Activated gamma-delta T cell (primary cell): ENCODE data around the gene TIMELESS.
"Not testable (repeated sequence)": the region's sequence is repeated elsewhere in the genome, so short reads cannot be mapped to it uniquely, and the experiment has no call there.

Source experiments
- DNase-seq: peaks from one replicate; lab custom pipeline; 2025; lab: John Stamatoyannopoulos, UW

Gene TIMELESS

DNA sequence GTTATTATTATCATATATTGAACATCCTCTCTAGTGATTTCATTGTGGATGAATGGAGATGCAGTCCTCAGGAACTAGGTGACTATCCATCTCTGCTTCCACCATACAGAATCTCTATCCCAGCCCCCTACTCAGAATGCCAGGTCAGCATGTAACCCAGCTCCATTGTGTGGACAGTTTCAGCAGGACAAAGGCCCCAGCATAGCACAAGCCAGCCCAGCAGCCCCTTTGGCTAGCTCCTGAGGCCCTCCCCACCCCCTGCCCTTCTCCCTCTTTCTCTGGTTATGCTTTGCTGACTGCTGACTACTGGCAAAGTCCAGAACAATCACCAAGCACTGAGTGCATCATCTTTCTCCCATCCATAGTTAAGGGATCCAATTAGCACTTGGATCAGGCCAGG lies 13.3 kb upstream of the TIMELESS start:
- DNase-seq: no peak

DNA sequence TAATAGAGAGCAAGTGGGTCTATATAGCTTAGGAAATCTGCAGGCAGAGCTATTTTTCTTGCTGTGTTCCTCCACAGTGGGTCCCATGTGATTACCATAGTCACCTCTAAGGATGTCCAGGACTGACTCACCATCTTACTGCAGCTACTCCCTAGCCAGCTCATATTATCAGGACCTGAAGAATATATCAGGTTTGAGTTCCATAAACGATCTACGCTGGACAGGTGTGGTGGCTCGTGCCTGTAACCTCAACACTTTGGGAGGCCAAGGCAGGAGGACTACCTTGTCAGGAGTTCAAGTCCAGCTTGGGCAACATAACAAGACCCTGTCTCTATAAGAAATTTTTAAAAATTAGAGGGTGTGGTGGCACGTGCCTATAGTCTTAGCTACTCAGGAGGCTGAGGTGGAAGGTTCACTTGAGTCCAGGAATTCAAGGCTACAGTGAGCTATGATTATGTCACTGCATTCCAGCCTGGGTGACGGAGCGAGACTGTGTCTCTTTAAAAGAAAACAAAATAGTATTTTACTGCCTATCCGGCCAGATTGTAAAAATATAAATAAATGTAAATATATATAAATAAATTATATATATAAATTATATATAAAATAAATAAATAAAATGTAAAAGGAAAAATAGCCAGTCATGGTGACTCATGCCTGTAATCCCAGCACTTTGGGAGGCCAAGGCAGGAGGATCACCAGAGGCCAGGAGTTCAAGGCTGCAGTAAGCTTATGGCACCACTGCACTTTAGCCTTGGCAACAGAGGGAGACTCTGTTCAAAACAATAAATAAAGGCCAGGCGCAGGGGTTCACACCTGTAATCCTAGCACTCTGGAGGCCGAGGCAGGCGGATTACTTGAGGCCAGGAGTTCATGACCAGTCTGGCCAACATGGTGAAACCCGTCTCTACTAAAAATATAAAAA lies 12.3 kb upstream of the TIMELESS start:
- DNase-seq: no peak

DNA sequence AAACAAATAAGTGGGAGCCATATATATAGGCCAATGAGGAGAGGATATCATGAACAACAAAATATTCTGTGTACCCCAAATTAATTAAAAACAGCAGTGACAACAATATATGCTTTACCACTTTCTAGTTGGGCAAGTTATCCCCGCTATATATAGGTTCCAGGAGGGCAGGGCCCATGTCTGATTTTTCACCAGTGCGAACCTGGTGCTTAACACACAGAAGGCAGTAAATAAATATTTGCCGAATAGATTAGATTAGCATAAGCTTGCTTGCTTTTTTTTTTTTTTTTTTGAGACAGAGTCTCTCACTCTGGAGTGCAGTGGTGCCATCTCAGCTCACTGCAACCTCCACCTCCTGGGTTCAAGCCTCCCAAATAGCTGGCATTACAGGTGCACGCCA lies 8.6 kb upstream of the TIMELESS start:
- no peak for DNase-seq

DNA sequence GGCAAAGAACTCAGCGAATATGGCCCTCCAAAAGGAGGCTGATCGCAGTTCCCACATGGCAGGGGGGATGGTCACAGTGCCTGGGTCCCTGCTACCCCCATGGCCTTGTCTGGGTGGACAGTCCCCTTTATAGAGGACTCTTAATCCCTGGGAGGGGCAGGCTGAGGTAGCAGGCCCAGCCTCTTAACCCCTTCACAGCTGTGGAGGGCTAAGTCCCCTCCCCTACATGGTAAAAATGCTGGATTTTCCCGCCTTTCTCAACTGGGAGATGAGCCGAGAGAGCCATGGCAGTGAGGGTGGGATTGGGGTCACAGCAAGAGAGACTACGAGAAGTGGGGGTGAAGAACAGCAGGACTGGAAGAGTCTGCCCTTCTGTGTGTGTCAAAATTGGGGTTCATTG lies 5.3 kb upstream of the TIMELESS start, which contains the start of gene MIP:
Gene MIP, minus strand, starts transcription at position 101 of the 400 bp plus-strand sequence. Its CDS starts 44 bp downstream, at position 57.
- no peak for DNase-seq

DNA sequence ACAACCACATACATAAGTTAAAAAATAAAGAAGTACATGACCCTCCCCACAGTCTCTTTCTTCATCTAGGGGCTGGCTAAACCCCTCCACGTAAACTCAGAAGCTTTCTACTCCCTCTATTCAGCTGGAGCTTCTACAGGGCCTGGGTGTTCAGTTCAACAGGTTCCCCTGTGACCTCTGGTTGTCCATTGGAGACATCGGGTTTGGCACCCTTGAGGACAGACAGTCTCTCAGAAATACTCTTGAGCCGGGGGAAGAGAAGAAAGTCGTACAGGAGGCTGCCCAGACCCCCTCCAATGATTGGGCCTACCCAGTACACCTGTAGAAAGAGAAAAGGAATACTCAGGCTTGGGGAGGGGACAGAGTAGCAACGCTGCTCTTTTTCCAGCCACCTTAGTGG lies 1.9 kb upstream of the TIMELESS start:
- DNase-seq: no peak

DNA sequence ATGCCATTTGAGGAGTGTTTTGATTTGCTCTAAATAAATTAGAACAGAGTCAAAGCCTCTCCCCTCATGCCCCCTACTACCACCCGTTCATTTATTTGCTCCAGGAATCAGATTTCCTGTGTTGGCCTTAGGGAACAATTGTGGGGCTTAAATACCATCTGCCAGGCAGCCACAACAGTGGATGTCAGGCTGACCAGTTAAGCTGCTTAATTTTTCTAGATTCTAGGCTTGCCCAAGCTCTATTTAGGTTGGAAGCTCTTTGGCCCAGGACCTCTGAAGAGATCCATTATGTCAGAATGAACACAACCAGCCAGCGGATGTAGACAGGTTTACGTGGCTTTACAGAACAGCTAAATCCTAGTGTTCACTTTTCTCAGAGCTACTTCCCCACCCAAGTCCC lies 1.0 kb upstream of the TIMELESS start:
- no peak for DNase-seq

DNA sequence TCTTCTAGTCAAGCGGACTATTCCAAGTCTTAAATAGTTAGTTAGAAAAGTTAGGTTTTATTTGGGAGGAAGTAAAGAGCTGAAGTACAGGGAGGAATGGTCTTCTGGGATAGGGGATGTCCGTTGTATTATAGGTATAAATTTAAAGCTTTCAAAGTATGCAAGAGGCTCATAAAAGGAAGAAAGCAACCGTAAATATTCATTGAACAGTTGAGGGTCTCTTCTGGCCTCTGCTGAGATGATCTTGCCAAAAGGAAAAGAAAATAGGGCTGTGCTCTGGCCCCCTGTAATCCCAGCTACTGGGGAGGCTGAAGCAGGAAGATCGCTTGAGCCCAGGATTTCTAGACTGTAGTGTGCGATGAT lies 377 bp upstream of the TIMELESS start:
- no peak for DNase-seq

DNA sequence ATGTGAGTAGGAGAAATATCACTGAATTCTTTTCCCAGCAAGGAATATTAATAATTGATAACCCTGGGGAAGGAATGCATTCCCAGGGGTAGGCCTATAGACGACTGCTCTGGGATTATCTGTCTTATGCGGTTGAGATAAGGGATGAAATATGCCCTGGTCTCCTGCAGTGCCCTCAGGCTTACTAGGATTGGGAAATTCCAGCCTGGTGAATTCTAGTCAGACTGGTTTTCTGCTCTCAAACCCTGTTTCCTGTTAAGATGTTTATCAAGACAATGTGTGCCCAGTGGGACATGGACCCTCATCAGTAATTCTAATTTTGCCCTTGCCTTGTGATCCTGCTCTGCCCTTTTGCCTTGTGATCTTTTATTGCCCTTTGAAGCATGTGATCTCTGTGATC lies 6.0 kb downstream of the TIMELESS start:
- DNase-seq: not testable (repeated sequence)

DNA sequence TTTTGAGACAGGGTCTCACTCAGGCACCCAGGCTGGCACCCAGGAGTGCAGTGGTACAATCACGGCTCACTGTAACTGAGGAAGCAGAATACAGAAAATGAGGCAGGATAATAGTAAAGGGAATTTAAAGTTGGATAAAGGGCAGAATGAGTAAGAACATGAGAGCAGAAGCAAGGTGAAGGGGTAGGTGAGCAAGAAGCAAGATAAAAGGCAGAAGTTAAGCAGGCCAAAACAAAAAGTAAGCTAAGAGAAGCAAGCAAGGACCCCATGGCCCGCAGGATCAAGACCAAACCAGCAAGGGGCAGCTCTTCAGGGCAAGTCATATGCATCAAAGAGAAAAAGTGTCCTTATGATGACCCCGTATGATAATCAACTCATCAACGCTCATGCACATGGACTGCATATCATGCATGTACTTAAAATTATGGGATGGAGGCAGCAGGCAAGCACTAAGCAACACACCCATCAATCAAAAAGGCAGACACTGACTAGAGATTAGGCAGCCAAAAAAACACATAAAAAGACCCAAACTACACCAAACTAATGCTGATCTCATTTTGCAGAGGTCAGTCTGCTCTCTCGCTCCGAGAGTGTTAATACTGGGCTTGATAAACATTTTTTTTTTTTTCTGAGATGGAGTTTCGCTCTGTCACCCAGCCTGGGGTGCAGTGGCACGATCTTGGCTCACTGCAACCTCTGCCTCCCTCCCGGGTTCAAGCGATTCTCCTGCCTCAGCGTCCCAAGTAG lies 11.6 kb downstream of the TIMELESS start:
- no peak for DNase-seq

DNA sequence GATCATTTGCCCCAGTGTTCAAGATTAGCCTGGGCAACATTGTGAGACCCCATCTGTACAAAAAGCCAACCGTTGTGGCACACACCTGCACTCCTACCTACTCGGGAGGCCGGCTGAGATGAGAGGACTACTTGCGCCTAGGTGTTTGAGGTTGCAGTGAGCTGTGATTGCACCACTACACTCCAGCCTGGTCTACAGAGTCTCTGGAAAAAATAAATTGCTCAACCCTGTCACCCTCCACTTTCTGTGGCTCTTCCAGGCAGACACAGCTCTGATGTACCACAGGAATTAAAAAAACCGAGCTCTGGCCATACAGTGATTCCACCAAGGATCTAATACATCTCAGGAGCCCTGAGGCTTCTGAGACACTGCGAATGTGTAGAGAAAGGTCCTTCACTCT lies 14.4 kb downstream of the TIMELESS start:
- DNase-seq: no peak

DNA sequence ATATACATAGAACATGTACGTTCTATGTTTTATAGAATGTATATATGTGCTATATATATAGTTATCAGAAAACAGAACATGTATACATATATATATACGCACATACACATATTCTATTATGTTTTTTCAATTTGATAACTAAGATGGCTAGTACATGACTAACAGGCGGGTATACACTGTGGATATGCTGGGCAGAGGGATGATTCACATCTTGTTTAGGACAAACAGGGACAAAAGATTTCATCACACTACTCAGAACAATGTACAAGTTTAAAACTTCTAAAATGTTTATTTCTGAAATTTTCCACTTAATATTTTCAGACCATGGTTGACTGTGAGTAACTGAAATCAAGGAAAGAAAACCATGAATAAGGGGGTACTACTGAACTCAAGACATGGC lies 17.4 kb downstream of the TIMELESS start:
- DNase-seq: no peak

DNA sequence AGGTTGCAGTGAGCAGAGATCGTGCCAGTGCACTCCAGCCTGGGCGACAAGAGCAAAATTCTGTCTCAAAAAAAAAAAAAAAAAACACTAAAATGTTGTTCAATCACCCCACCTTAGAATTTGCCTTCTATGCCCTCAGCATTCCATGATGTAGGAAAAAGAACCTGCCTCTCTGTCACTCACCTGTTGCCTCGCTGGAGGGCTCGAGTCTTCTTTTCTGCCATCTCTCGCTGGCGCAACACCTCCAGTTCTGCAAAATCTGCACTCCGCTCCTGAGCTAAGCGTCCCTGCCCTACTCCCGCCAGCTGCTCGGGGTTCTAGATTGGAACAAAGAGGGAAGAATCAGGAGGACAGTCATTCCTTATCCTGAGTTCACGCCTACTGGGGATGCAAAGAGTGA lies 17.9 kb downstream of the TIMELESS start:
- DNase-seq: no peak

DNA sequence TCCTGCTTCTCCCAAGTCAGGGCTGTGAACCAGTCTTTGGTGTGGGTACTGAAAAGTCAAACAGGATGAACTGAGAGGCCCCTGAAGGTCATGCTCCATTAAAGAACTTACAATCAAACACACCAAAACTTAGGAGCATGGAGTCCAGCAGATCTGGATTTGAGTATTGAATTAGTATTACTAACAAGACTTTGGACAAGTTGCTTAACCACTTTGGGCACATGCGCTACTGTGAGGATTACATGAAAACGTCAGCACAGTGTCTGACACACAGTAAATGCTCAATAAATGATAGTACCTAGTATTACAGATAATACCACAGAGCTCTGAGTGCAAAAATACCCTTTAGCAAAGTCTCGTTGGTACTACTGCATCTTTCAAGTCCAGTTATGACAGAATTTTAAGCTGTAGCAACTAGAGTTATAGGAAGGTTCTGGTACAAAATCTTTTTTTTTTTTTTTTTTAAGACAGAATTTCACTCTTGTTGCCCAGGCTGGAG lies 23.2 kb downstream of the TIMELESS start:
- no peak for DNase-seq

DNA sequence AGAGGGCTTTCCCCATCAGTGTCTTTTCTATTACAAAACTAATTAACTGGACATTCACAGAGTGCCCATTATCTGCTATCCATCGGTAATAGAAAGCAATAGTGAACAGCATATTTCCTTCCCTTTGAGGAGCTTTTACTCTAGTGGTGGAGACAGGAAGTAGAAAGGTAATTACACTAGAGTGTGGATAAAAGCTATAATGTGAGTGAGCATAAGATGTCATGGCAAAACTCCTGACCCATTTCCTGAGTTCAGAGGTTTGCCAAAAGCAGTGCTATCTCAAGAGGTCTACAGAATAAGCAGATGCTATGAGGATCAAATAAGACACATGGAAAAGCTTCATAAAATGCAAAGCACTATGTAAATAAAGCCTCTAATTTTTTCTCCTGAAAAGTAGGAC lies 24.0 kb downstream of the TIMELESS start:
- DNase-seq: no peak

DNA sequence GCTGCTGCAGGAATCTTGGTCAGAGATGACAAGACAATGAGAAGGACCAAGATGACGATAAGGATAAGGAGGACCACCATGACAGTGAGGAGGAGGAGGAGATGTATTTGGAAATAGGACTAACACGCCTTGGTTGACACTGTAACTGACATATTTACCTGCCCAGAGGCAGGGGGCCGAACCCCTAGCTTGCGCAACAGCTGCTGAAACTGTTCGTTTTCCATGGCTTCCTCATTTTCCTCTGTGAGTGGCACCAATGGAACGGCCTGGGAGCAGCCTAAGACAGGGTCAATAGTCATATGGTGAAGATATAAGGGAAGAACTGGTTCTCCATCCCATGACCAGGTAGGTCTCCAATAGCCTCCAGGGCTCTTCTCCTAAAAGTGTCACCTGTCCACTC lies 28.8 kb downstream of the TIMELESS start:
- DNase-seq: no peak

DNA sequence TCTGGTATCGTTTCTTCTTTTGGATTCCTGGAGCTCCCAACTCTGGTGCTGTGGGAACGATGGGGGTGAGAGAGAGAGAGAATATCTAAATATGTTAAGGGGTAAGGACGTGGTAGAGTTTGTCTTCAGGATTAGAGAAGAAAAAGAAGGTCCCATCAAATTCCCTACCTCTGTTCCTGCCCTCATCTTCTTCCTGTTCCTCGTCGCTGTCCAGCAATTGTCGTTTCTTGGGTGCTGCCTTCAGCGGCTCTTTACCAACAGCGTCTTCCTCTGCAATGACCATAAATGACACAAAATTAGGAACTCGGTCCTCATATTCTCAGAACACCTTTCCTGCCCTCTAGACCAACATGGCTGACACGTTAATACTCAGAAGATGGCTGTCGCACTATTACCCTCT lies 31.5 kb downstream of the TIMELESS start:
- DNase-seq: no peak

DNA sequence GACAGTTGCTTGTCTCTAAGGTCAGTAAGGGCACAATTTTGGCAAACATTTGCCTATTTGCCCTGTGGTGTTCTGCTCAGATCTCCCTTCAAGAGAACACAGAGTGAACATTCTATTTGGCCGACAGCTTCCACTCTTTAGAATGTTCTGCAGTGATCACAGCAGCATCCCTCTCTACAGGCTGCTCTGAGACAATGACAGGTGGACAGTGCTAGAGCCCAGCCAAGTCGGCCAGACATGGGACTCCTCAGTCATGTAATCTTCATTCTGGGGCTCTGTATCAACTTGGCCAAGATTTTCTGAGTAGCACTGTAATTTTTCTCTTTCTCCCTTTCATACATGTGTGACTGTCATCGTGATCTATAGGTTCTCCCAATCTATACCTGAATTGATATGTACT lies 34.8 kb downstream of the TIMELESS start:
- no peak for DNase-seq

DNA sequence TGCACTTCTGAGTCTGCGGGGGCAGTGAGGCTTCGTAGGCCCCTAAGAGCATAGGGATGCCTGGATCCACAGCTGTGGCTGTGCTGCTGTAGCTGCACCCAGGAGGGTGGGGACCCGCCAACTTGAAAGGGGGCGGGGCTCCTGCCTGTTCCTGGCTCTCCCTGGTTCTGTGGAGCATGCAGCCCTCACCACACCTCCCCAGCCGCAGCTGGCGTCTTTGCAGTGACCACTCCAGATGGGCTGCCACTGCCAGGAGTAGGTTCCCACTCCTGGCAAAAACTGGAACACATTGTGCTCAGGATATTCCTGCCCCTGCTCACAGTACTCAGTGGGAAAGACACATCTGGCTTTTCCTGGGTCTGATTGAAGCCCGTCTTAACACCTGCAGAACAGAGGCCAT lies 35.8 kb downstream of the TIMELESS start:
- DNase-seq: no peak

DNA sequence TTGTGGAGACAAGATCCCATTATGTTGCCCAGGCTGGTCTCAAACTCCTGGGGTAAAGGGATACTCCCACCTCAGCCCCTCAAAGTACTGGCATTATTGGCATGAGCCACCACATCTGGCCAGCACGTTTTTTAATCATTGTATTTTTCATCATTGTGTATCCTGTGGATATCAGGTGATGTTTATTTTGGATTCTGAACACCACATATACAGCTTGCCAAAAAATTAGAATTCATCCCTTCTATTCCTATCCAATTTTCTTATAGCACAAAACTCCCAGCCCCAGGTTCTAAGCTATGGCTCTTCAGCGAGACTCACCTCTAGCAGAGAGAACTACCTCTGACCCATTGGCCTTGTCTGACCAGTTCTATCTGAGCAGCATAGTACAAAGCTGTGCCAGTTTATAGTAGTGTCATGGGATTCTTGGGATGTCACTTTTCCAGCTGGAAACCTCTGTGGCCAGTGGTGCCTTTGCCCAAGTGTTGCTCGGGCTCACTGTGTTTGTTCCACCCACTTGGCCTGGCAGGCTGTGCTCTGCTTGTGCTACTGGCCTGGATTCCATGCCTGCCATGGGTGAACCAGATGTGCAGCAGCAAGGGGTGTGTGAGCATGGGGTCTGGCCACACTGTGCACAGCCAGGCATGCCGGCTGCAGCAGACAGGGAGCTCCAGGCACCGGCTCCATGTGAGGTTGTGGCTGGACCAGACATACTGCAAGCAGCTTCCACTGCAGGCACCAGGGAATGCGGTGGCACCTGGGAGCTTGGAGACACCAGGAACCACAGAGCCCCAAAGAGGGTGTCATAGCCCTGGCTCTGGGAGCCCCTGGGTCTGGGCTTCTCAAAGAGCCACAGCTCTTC lies 37.2 kb downstream of the TIMELESS start:
- DNase-seq: no peak

DNA sequence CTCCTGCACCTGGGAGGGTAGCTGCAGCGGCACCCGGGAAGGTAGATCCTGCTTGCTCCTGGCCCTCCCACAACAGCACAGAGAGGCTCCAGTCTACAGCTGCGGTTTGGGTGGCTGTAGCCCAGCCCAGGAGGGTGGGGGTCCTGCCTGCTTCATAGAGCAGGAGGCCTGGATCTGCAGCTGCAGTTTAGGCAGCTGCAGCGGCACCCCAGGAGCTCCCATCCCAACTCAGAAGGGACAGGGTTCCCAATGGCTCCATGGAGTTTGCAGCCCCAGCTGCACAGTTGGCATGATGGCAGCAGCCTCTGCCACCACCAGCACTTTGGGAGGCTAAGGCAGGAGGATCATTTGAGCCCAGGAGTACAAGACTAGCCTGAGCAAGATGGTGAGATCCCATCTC lies 38.5 kb downstream of the TIMELESS start:
- no peak for DNase-seq

DNA sequence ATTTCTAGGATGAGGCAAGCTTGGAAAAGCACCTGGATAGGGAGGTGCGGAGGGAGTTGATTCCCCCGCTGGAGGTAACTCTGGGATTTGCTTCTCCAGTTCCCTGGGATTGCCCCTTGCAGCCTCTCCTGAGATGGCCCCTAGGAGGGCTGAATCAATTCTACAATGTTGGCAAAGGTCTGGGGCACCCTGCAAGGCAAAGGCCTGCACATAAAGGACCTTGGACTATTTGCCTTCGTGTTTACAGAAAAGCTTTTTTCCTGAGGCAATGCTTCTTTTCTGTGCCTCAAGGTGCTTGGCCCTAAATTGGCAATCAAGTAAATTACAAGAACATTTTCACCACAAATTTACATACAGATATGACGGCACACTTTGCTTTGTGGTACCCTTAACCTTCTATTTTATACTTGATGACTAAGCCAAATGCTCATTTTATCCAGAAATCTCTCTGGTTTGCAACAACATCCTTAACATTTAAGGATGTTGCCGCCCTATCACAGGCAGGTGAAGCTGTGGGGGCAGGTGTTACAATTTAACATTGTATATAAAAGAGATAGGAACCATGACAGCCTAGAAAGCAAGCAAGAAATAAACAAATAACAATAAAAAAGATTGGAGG lies 40.3 kb downstream of the TIMELESS start:
- DNase-seq: no peak

DNA sequence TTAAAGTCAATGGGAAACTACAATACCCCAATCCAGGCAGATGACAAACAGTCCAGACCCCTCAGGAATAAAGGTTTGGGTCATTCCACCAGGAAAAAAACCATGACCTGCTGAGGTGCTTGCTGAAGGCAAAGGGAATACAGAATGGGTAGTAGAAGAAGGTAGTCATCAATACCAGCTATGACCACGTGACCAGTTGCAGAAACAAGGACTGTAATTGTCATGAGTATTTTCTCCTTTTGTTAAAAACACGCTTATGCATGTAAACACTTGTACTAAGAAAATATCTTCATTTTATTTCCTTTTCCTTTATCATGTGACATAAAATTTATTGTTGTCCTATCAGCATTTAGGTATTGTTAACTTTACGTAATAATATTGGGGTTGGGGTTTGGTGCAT lies 45.0 kb downstream of the TIMELESS start:
- not testable (repeated sequence) for DNase-seq
